Measurements from ENCODE around the gene GULP1.

GRCh38 chr2:188471166-188471565 lies 179.5 kb downstream of the GULP1 start:
- no peak for TF ChIP-seq TAF1 (IDR thresholded peaks at IDR 0.05; ENCODE audit: low read depth)
- no peak for TF ChIP-seq FOXM1 (IDR thresholded peaks at IDR 0.05; ENCODE audit: borderline replicate concordance, low read depth)
- TF ChIP-seq TEAD4 (IDR thresholded peaks at IDR 0.05), result no peak
- no peak for TF ChIP-seq REST (IDR thresholded peaks at IDR 0.05; ENCODE audit: low read depth)
- no peak for TF ChIP-seq CEBPB (IDR thresholded peaks at IDR 0.05)
- TF ChIP-seq TCF12 (IDR thresholded peaks at IDR 0.05; ENCODE audit: low read depth), result no peak

Measured in Ishikawa (cell line).